Ishikawa (cell line): ENCODE data around the gene SEMA3G.

ENCODE experiments used
- CEBPB ChIP-seq: IDR thresholded peaks from 2 replicates; pipeline ENCODE4 v1.6.1; 2012
- CREB1 ChIP-seq: IDR thresholded peaks from 2 replicates; pipeline ENCODE4 v1.6.1; 2012; ENCODE audit warnings: low read depth
- EGR1 ChIP-seq: IDR thresholded peaks from 2 replicates; pipeline ENCODE4 v1.6.1; 2012
- EP300 ChIP-seq: IDR thresholded peaks from 2 replicates; pipeline ENCODE4 v1.6.1; 2012; ENCODE audit warnings: borderline replicate concordance
- FOXM1 ChIP-seq: IDR thresholded peaks from 2 replicates; pipeline ENCODE4 v1.6.1; 2012; ENCODE audit warnings: low read depth, borderline replicate concordance
- MAX ChIP-seq: IDR thresholded peaks from 2 replicates; pipeline ENCODE4 v1.6.1; 2012
- NFIC ChIP-seq: IDR thresholded peaks from 2 replicates; pipeline ENCODE4 v1.6.1; 2012
- RAD21 ChIP-seq: IDR thresholded peaks from 2 replicates; pipeline ENCODE4 v1.6.1; 2012; ENCODE audit warnings: low read depth
- REST ChIP-seq: IDR thresholded peaks from 2 replicates; pipeline ENCODE4 v1.6.1; 2012; ENCODE audit warnings: low read depth, mild to moderate bottlenecking
- TAF1 ChIP-seq: IDR thresholded peaks from 2 replicates; pipeline ENCODE4 v1.6.1; 2012; ENCODE audit warnings: low read depth, mild to moderate bottlenecking
- TEAD4 ChIP-seq: IDR thresholded peaks from 2 replicates; pipeline ENCODE4 v1.6.1; 2012
- YY1 ChIP-seq: IDR thresholded peaks from 2 replicates; pipeline ENCODE4 v1.6.1; 2012; ENCODE audit warnings: low read depth
- ZBTB7A ChIP-seq: IDR thresholded peaks from 2 replicates; pipeline ENCODE4 v1.6.1; 2012; ENCODE audit warnings: low read depth

GRCh38 chr3:52436500-52437149, 8.3 kb downstream of the SEMA3G start:
- TF ChIP-seq RAD21: no peak
- TF ChIP-seq CEBPB: no peak
- no peak for TF ChIP-seq NFIC
- TF ChIP-seq EP300: no peak
- no peak for TF ChIP-seq REST
- TF ChIP-seq FOXM1: no peak
- TF ChIP-seq CREB1: no peak
- no peak for TF ChIP-seq TAF1
- TF ChIP-seq TEAD4: no peak
- no peak for TF ChIP-seq MAX
- no peak for TF ChIP-seq ZBTB7A
- TF ChIP-seq YY1: no peak
- TF ChIP-seq EGR1: no peak
